HepG2 (cell line): ENCODE data around the gene COL27A1.

ENCODE experiments used
- NKX3-1 ChIP-seq: sonication (generic); formaldehyde crosslinking; IDR thresholded peaks from 2 replicates; pipeline ENCODE4 v1.5.0; 2020; ENCODE audit warnings: missing genetic modification reagents
- YY1 ChIP-seq: IDR thresholded peaks from 2 replicates; pipeline ENCODE4 v1.6.1; 2011; ENCODE audit warnings: low read length, low read depth, moderate library complexity, mild to moderate bottlenecking; ENCODE audit not compliant: insufficient read depth, insufficient replicate concordance
- ZNF24 ChIP-seq: fragments of 450-650 bp; IDR thresholded peaks from 2 replicates; pipeline ENCODE4 v1.6.1; 2017; ENCODE audit warnings: antibody characterized with exemption, mild to moderate bottlenecking
- ZSCAN9 ChIP-seq: IDR thresholded peaks from 2 replicates; pipeline ENCODE4 v1.6.1; 2016; ENCODE audit warnings: borderline replicate concordance
- TF ChIP-seq, protein P1 (sequence below): sonication (generic); formaldehyde crosslinking; IDR thresholded peaks from 2 replicates; pipeline ENCODE4 v1.5.1; 2020; ENCODE audit warnings: mild to moderate bottlenecking, missing genetic modification reagents, moderate library complexity
- TF ChIP-seq, protein P2 (sequence below): sonication (generic); formaldehyde crosslinking; IDR thresholded peaks from 2 replicates; pipeline ENCODE4 v1.5.0; 2020; ENCODE audit warnings: mild to moderate bottlenecking, missing genetic modification reagents, moderate library complexity

DNA sequence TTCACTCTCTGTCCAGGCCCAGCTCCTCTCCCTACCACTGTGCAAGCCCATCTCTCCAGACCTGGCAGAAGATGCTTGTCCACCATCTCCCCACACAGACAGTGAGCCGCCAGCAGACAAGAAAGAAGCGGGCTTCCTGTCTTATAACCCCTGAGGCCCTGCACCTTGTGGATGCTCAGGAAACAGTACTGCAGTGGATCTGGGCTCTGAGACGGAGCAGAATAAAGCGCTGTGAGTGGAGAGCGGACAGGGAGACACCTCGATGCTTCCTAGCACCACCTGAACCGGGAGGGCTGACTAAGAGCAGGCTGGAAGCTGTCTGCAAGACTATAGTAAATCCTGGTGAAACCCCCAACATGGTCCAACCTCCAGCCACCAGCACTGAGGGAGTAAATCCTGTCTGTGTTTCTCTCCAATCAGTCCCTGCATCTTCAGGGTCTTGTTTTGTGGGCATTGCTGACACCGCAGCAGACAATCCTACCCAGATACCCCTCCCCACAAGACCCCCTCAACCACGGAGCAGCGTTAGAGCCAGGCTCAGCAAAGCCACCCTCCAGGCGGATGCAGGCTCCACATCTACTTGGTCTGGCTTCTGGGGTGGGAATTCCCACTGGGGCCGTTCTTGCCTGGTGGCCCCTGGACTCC is 193.0 kb downstream of the COL27A1 start:
- TF ChIP-seq YY1 (no peak), NKX3-1 (CRISPR knock-in tag) (no peak), ZNF24 (no peak), ZSCAN9 (CRISPR knock-in tag) (no peak)
- TF ChIP-seq, protein P1, sequence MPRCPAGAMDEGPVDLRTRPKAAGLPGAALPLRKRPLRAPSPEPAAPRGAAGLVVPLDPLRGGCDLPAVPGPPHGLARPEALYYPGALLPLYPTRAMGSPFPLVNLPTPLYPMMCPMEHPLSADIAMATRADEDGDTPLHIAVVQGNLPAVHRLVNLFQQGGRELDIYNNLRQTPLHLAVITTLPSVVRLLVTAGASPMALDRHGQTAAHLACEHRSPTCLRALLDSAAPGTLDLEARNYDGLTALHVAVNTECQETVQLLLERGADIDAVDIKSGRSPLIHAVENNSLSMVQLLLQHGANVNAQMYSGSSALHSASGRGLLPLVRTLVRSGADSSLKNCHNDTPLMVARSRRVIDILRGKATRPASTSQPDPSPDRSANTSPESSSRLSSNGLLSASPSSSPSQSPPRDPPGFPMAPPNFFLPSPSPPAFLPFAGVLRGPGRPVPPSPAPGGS (CRISPR knock-in tag): no peak
- TF ChIP-seq, protein P2, sequence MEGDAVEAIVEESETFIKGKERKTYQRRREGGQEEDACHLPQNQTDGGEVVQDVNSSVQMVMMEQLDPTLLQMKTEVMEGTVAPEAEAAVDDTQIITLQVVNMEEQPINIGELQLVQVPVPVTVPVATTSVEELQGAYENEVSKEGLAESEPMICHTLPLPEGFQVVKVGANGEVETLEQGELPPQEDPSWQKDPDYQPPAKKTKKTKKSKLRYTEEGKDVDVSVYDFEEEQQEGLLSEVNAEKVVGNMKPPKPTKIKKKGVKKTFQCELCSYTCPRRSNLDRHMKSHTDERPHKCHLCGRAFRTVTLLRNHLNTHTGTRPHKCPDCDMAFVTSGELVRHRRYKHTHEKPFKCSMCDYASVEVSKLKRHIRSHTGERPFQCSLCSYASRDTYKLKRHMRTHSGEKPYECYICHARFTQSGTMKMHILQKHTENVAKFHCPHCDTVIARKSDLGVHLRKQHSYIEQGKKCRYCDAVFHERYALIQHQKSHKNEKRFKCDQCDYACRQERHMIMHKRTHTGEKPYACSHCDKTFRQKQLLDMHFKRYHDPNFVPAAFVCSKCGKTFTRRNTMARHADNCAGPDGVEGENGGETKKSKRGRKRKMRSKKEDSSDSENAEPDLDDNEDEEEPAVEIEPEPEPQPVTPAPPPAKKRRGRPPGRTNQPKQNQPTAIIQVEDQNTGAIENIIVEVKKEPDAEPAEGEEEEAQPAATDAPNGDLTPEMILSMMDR (CRISPR knock-in tag): no peak
